GM19324 (cell line): ENCODE results near the gene GSTA3.
"Not testable (repeated sequence)": the region's sequence is repeated elsewhere in the genome, so short reads cannot be mapped to it uniquely, and the experiment has no call there.

Experiments
- ATAC-seq: cut with Tn5 transposase; IDR thresholded peaks from one replicate; pipeline ENCODE4 v1.9.1; 2021; ENCODE audit warnings: mild to moderate bottlenecking, moderate library complexity; ENCODE audit not compliant: unreplicated experiment, low FRiP score

GSTA3 gene

DNA sequence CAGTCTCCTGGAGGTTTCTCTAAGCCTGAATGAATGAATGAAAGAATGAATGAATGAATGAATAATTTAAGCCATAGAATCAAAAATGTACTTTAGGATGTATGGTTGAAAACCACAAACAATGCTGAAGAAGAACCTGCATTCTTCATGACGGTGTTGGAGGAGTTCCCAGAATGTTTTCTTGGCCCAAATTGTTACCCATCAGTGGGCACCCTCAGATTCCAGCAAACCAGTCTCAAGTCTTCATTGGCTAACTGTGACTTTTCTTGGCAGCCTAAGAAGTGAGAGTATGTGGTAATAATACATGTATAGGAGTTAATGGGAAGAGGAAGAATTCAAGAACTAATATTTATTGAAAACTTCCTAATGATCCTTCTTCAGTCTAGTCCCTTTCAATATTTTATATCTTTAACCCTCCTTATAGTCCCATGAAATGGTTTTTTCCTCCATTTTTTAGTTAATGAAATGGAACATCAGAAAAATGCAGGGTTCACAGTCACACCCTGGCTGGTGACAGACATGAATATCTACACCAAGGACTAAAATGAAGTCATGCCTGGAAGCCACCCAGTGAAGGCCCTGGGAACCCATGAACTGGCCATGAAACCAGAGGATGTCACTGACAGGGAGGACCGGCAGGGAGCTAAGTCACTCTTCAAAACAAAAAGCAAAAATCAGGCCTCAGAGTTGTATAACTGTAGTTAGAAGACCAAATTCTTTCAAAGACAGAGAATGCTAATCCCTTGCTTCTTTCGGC is 39.0 kb downstream of the GSTA3 start:
- not testable (repeated sequence) for ATAC-seq

GRCh38 chr6:52868899-52869298 is 40.6 kb downstream of the GSTA3 start:
- not testable (repeated sequence) for ATAC-seq

GRCh38 chr6:52868240-52868639 is 41.3 kb downstream of the GSTA3 start:
- no peak for ATAC-seq

GRCh38 chr6:52861151-52861550 is 48.3 kb downstream of the GSTA3 start:
- ATAC-seq = not testable (repeated sequence)

- no peak for ATAC-seq
Observed at GRCh38 chr6:52858416-52858815, 51.1 kb downstream of the GSTA3 start.

- ATAC-seq = not testable (repeated sequence)
Observed at GRCh38 chr6:52856137-52856536, 53.4 kb downstream of the GSTA3 start.

DNA sequence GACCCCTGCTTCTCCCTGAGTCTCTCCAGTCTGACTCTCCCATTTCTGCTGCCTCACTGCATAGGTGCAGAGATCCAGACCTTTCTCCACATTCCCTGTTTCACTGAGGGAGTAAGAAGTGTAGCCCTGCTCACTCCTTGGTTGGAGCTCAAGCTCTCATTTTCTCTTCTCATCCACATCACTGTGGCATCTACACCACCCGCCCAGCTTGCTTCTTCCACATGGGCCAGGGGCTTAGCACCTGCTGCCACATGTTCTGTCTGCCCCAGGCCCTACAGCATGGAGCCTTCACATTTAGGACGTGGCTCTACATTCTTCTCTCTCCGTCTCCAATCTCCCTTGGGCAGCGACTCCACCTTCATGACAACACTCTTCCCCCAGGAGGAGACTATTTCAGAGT is 60.4 kb downstream of the GSTA3 start:
- no peak for ATAC-seq
